ENCODE data around the gene ICAM2. TPM values are rescaled to one million over a fixed set of nuclear protein-coding genes. Genes with fewer than 3 reads are reported as not detected.
"Not testable (repeated sequence)": the region's sequence is repeated elsewhere in the genome, so short reads cannot be mapped to it uniquely, and the experiment has no call there.

The ICAM2 gene
- total RNA-seq, 1 donor from 2014 or later: not detected

- no peak overlapping the region for H3K4me3 Mint-ChIP-seq
Observed at GRCh38 chr17:64022611-64023063, 2.2 kb upstream of the ICAM2 start.

GRCh38 chr17:64019551-64019961 lies 877 bp downstream of the ICAM2 start:
- H3K9ac ChIP-seq; H3K27ac Mint-ChIP-seq; H3F3A ChIP-seq (ENCODE audit: low read depth); H3K27ac ChIP-seq; H3K36me3 ChIP-seq; H4K20me1 ChIP-seq (ENCODE audit: low read depth); H3K4me2 ChIP-seq; H3K9me3 Mint-ChIP-seq; H3K4me1 ChIP-seq; H3K4me3 ChIP-seq; H3K4me1 Mint-ChIP-seq; DNase-seq (ENCODE audit: low spot score); H3K27me3 ChIP-seq; H3K36me3 Mint-ChIP-seq; H3K79me2 ChIP-seq (ENCODE audit: low read depth); H3K9me3 ChIP-seq (ENCODE audit: low read depth); H3K27me3 Mint-ChIP-seq (ENCODE audit: insufficient read depth, low read depth); H3K4me3 Mint-ChIP-seq: not testable (repeated sequence)
- H2AFZ ChIP-seq (replicated peaks): peak overlapping the region; percentile 98

More at GRCh38 chr17:64022611-64023063, 2.2 kb upstream of the ICAM2 start:
- Histone ChIP-seq H3K27ac (no peak overlapping the region), H3K27me3 (peaks cover 11% of the 10 kb centered on the region), H3K4me3 (no peak overlapping the region), H3K36me3 (no peaks in the 10 kb centered on the region), H3K79me2 (ENCODE audit: low read depth) (no peaks in the 10 kb centered on the region), H3F3A (ENCODE audit: low read depth) (no peaks in the 10 kb centered on the region), H3K9me3 (ENCODE audit: low read depth) (no peaks in the 10 kb centered on the region), H4K20me1 (ENCODE audit: low read depth) (no peaks in the 10 kb centered on the region), H3K4me1 (peaks cover 5% of the 10 kb centered on the region), H3K4me2 (no peak overlapping the region), H2AFZ (replicated peaks) (no peak overlapping the region), H3K9ac (no peak overlapping the region)
- no peaks in the 10 kb centered on the region for H3K36me3 Mint-ChIP-seq
- no peak for TF ChIP-seq CTCF (IDR thresholded peaks at IDR 0.05)
- no peak for DNase-seq (ENCODE audit: low spot score)
- H3K4me1 Mint-ChIP-seq: peaks cover 4% of the 10 kb centered on the region
- no peak overlapping the region for H3K27ac Mint-ChIP-seq
- no peaks in the 10 kb centered on the region for H3K9me3 Mint-ChIP-seq
- peaks cover 10% of the 10 kb centered on the region for H3K27me3 Mint-ChIP-seq (ENCODE audit: insufficient read depth, low read depth)

DNA sequence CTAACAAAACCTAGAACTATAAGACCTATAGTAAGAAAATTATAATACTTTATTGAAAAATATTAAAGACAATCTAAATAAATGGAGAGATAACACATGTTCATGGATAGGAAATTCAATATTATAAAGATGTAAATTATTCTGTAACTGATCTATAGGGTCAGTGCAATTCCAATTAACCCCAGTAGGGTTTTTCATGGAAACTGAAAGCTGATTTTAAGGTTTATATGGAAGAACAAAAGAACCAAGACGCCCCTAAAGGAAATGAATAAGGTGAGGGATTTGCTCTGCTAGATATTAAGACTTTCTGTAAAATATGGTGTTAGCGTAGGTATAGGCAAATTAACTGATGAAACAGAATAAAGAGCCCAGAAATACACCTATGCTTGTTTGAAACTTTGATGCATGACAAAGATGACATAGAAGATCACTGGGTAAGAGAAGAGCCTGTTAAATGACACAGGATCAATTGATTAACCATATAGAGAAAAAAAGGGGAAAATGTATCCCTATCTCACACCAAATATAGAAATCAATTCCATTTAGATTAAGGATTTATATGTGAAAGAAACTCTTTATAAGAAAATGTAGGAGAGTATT lies 3.0 kb downstream of the ICAM2 start:
- Mint-ChIP-seq H3K27me3 (ENCODE audit: insufficient read depth, low read depth) (peaks cover 2% of the 10 kb centered on the region), H3K4me3 (no peak overlapping the region), H3K27ac (no peak overlapping the region), H3K9me3 (no peaks in the 10 kb centered on the region), H3K4me1 (peaks cover 2% of the 10 kb centered on the region), H3K36me3 (no peaks in the 10 kb centered on the region)
- Histone ChIP-seq H3K27ac (no peak overlapping the region), H3K4me2 (no peak overlapping the region), H3K4me3 (no peak overlapping the region), H3K27me3 (no peaks in the 10 kb centered on the region), H3K9me3 (ENCODE audit: low read depth) (no peaks in the 10 kb centered on the region), H3F3A (ENCODE audit: low read depth) (no peaks in the 10 kb centered on the region), H3K4me1 (peaks cover 5% of the 10 kb centered on the region), H3K36me3 (no peaks in the 10 kb centered on the region), H4K20me1 (ENCODE audit: low read depth) (no peaks in the 10 kb centered on the region), H2AFZ (replicated peaks) (no peak overlapping the region), H3K79me2 (ENCODE audit: low read depth) (no peaks in the 10 kb centered on the region), H3K9ac (no peak overlapping the region)
- no peak for DNase-seq (ENCODE audit: low spot score)
- TF ChIP-seq EZH2 (IDR thresholded peaks at IDR 0.05) (no peak), EZH2phosphoT487 (IDR thresholded peaks at IDR 0.05) (no peak), CTCF (IDR thresholded peaks at IDR 0.05) (peak; percentile 36)

- Histone ChIP-seq H3K27ac (no peak overlapping the region), H2AFZ (replicated peaks) (peak overlapping the region; percentile 70), H3K27me3 (no peaks in the 10 kb centered on the region), H3K9ac (no peak overlapping the region), H3F3A (ENCODE audit: low read depth) (no peaks in the 10 kb centered on the region), H3K4me2 (no peak overlapping the region), H4K20me1 (ENCODE audit: low read depth) (no peaks in the 10 kb centered on the region), H3K4me1 (peaks cover 5% of the 10 kb centered on the region), H3K4me3 (no peak overlapping the region), H3K79me2 (ENCODE audit: low read depth) (no peaks in the 10 kb centered on the region), H3K36me3 (no peaks in the 10 kb centered on the region), H3K9me3 (ENCODE audit: low read depth) (no peaks in the 10 kb centered on the region)
- Mint-ChIP-seq H3K27ac (no peak overlapping the region), H3K4me3 (no peak overlapping the region), H3K36me3 (no peaks in the 10 kb centered on the region), H3K4me1 (peaks cover 2% of the 10 kb centered on the region), H3K9me3 (no peaks in the 10 kb centered on the region), H3K27me3 (ENCODE audit: insufficient read depth, low read depth) (peaks cover 2% of the 10 kb centered on the region)
- no peak for DNase-seq (ENCODE audit: low spot score)
- TF ChIP-seq EZH2phosphoT487 (IDR thresholded peaks at IDR 0.05) (no peak), EZH2 (IDR thresholded peaks at IDR 0.05) (no peak), CTCF (IDR thresholded peaks at IDR 0.05) (no peak)
Observed at GRCh38 chr17:64016974-64017373, 3.5 kb downstream of the ICAM2 start.
